MCF 10A (cell line): ENCODE results near the gene DMXL1. TPM values are rescaled to one million over a fixed set of nuclear protein-coding genes. Genes with fewer than 3 reads are reported as not detected.

ENCODE experiments used
- BruUV-seq: library from RNA; stranded (reverse); fragments of 400-500 nt; replicated peaks from 2 replicates; lab custom pipeline; 2021; lab: Mats Ljungman, UMichigan
- CTCF ChIA-PET: fragments of 300-600 bp; sonication (Branson Sonifier 250); formaldehyde crosslinking; extraction: SDS; loops from one replicate; lab custom pipeline; 2021; ENCODE audit warnings: antibody characterized with exemption, inconsistent platforms; lab: Yijun Ruan, JAX
- POLR2A ChIA-PET: fragments of 300-600, 350-650 bp; sonication (Branson Sonifier 250); formaldehyde crosslinking; extraction: SDS; loops from one replicate; lab custom pipeline; 2020; ENCODE audit warnings: antibody characterized with exemption, inconsistent platforms; lab: Yijun Ruan, JAX
- DNase-seq: peaks from one replicate; pipeline ENCODE4 v3.0.0-alpha.2; 2018; ENCODE audit not compliant: unreplicated experiment
- H3K27ac Mint-ChIP-seq: one replicate; pipeline ENCODE4 v1.8.0; 2022; ENCODE audit warnings: mild to moderate bottlenecking, low read depth, mixed read lengths; ENCODE audit not compliant: unreplicated experiment
- H3K27me3 Mint-ChIP-seq: one replicate; pipeline ENCODE4 v1.8.0; 2022; ENCODE audit warnings: mixed read lengths; ENCODE audit not compliant: insufficient read depth, unreplicated experiment
- H3K36me3 Mint-ChIP-seq: one replicate; pipeline ENCODE4 v1.8.0; 2022; ENCODE audit warnings: mild to moderate bottlenecking, moderate library complexity, mixed read lengths; ENCODE audit not compliant: insufficient read depth, unreplicated experiment
- H3K4me1 Mint-ChIP-seq: one replicate; pipeline ENCODE4 v1.8.0; 2022; ENCODE audit warnings: mixed read lengths; ENCODE audit not compliant: insufficient read depth, unreplicated experiment
- H3K4me3 Mint-ChIP-seq: one replicate; pipeline ENCODE4 v1.8.0; 2022; ENCODE audit warnings: mild to moderate bottlenecking, moderate library complexity, mixed read lengths; ENCODE audit not compliant: unreplicated experiment
- H3K9me3 Mint-ChIP-seq: one replicate; pipeline ENCODE4 v1.8.0; 2022; ENCODE audit warnings: mixed read lengths; ENCODE audit not compliant: unreplicated experiment
- intact Hi-C: fragments of 100-400 bp; cut with micrococcal nuclease; formaldehyde crosslinking; loops from 2 replicates; pipeline ENCODE4 v1.14.1; 2022
- total RNA-seq: library from RNA; stranded (reverse); gene quantifications from 2 replicates; pipeline ENCODE4 v1.2.3, GENCODE V29; 2022
- TF ChIP-seq, protein P1 (sequence below): fragments of 200-600 bp; IDR thresholded peaks from one replicate; pipeline ENCODE4 v1.8.0; 2022; ENCODE audit warnings: antibody characterized with exemption, mild to moderate bottlenecking; ENCODE audit not compliant: unreplicated experiment

Gene DMXL1
- total RNA-seq, 1 experiment from 2014 or later: 45.1 TPM

- TF ChIP-seq, protein P1, sequence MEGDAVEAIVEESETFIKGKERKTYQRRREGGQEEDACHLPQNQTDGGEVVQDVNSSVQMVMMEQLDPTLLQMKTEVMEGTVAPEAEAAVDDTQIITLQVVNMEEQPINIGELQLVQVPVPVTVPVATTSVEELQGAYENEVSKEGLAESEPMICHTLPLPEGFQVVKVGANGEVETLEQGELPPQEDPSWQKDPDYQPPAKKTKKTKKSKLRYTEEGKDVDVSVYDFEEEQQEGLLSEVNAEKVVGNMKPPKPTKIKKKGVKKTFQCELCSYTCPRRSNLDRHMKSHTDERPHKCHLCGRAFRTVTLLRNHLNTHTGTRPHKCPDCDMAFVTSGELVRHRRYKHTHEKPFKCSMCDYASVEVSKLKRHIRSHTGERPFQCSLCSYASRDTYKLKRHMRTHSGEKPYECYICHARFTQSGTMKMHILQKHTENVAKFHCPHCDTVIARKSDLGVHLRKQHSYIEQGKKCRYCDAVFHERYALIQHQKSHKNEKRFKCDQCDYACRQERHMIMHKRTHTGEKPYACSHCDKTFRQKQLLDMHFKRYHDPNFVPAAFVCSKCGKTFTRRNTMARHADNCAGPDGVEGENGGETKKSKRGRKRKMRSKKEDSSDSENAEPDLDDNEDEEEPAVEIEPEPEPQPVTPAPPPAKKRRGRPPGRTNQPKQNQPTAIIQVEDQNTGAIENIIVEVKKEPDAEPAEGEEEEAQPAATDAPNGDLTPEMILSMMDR: no peak
- intact Hi-C loops: no loop called here
- BruUV-seq: no TSS peak
- ChIA-PET POLR2A (no interaction called here), CTCF (interaction anchor here (0.6 kb wide), 1 partner anchor 41 kb away, joined by 3 read pairs; no protein-coding TSS in a partner anchor)
- no peaks in the 10 kb centered on the region for H3K4me1 Mint-ChIP-seq
- H3K4me3 Mint-ChIP-seq: no peak overlapping the region
- H3K36me3 Mint-ChIP-seq: peaks cover 47% of the 10 kb centered on the region
- no peaks in the 10 kb centered on the region for H3K9me3 Mint-ChIP-seq
- H3K27ac Mint-ChIP-seq: no peak overlapping the region
- H3K27me3 Mint-ChIP-seq: no peaks in the 10 kb centered on the region
- DNase-seq: no peak
Measured at GRCh38 chr5:119166026-119166425, 95.1 kb downstream of the DMXL1 start.

DNA sequence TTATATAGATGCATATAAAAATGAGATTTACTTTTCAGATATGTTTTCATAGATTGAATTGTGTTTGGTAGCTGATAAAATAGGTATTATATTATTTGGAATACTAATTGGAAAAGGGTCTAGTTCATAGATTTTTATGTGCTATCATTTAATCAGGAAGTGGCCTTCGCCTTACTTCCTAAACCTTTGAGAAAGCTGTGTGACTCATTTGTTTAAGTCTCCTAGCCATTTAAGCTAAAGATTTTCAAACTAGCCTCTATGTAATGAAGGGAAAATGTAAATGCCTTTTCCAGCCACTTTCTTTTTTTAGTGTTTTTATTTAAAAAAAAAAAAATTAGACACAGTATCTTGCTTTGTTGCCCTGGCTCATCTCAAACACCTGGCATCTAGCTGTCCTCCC is 97.5 kb downstream of the DMXL1 start:
- BruUV-seq: no TSS peak
- TF ChIP-seq, protein P1: no peak
- intact Hi-C loops: no loop called here
- no peaks in the 10 kb centered on the region for H3K27me3 Mint-ChIP-seq
- no peaks in the 10 kb centered on the region for H3K9me3 Mint-ChIP-seq
- CTCF ChIA-PET: interaction anchor here (0.6 to 1.4 kb wide), 7 partner anchors 65 to 244 kb away, joined by 3 to 6 read pairs (median 3); no protein-coding TSS in a partner anchor
- peaks cover 46% of the 10 kb centered on the region for H3K36me3 Mint-ChIP-seq
- no peak overlapping the region for H3K4me3 Mint-ChIP-seq
- no peak overlapping the region for H3K27ac Mint-ChIP-seq
- DNase-seq: no peak
- POLR2A ChIA-PET: interaction anchor here (1.7 kb wide), 1 partner anchor 11 kb away, joined by 6 read pairs; no protein-coding TSS in a partner anchor
- H3K4me1 Mint-ChIP-seq: no peaks in the 10 kb centered on the region

GRCh38 chr5:119171686-119172085 is 100.8 kb downstream of the DMXL1 start:
- Mint-ChIP-seq H3K36me3 (peaks cover 19% of the 10 kb centered on the region), H3K4me3 (no peak overlapping the region), H3K27ac (no peak overlapping the region), H3K4me1 (no peaks in the 10 kb centered on the region), H3K27me3 (no peaks in the 10 kb centered on the region), H3K9me3 (no peaks in the 10 kb centered on the region)
- intact Hi-C loops: no loop called here
- POLR2A ChIA-PET: no interaction called here
- TF ChIP-seq, protein P1: no peak
- no peak for DNase-seq
- BruUV-seq: no TSS peak
- CTCF ChIA-PET: interaction anchor here (0.7 to 1.3 kb wide), 3 partner anchors 9 to 98 kb away, joined by 3 to 4 read pairs (median 3); no protein-coding TSS in a partner anchor

GRCh38 chr5:119174578-119175163 is 103.8 kb downstream of the DMXL1 start:
- no peak overlapping the region for H3K27ac Mint-ChIP-seq
- no peaks in the 10 kb centered on the region for H3K27me3 Mint-ChIP-seq
- peaks cover 26% of the 10 kb centered on the region for H3K36me3 Mint-ChIP-seq
- H3K4me3 Mint-ChIP-seq: no peak overlapping the region
- CTCF ChIA-PET: no interaction called here
- TF ChIP-seq, protein P1: no peak
- BruUV-seq: no TSS peak
- H3K4me1 Mint-ChIP-seq: no peaks in the 10 kb centered on the region
- no peak for DNase-seq
- POLR2A ChIA-PET: interaction anchor here (0.6 to 0.7 kb wide), 2 partner anchors 18 to 87 kb away, joined by 3 to 4 read pairs; no protein-coding TSS in a partner anchor
- H3K9me3 Mint-ChIP-seq: no peaks in the 10 kb centered on the region
- intact Hi-C loops: no loop called here
